Posterior cingulate gyrus (tissue), 11 donors: Measurements from ENCODE around the gene DNAH8.

Experiments used
- DNase-seq, 10 donors: peaks; one replicate each; pipeline versions ENCODE4 v3.0.0 to v3.0.0-alpha.2; 2020 to 2021; ENCODE audit warnings: mixed read lengths in 3 of 10
- intact Hi-C: fragments of 100-400 bp; cut with DNase I; formaldehyde crosslinking; loops from one replicate; pipeline ENCODE4 v1.15.1; 2023

The DNAH8 gene

GRCh38 chr6:38815250-38815649 lies 100.1 kb downstream of the DNAH8 start:
- intact Hi-C loops, result no loop called here
- no peak for DNase-seq

- intact Hi-C loops, result no loop called here
Measured at GRCh38 chr6:38818691-38819090, 103.6 kb downstream of the DNAH8 start.

GRCh38 chr6:38822963-38823362 lies 107.9 kb downstream of the DNAH8 start:
- intact Hi-C loops, result no loop called here
- DNase-seq, result no peak

More at GRCh38 chr6:38818691-38819090, 103.6 kb downstream of the DNAH8 start:
- no peak for DNase-seq

- intact Hi-C loops, result no loop called here
- no peak for DNase-seq
Measured at GRCh38 chr6:38824243-38824894, 109.3 kb downstream of the DNAH8 start.

GRCh38 chr6:38827024-38827423 lies 111.9 kb downstream of the DNAH8 start:
- no peak for DNase-seq
- intact Hi-C loops, result no loop called here

GRCh38 chr6:38831865-38832264 lies 116.8 kb downstream of the DNAH8 start:
- no peak for DNase-seq
- intact Hi-C loops, result no loop called here

GRCh38 chr6:38833320-38833719 lies 118.2 kb downstream of the DNAH8 start:
- intact Hi-C loops, result no loop called here

GRCh38 chr6:38836585-38836984 lies 121.5 kb downstream of the DNAH8 start:
- no peak for DNase-seq

More at GRCh38 chr6:38833320-38833719, 118.2 kb downstream of the DNAH8 start:
- DNase-seq, result no peak

GRCh38 chr6:38837101-38837500 lies 122.0 kb downstream of the DNAH8 start:
- no peak for DNase-seq
- intact Hi-C loops, result no loop called here

More at GRCh38 chr6:38836585-38836984, 121.5 kb downstream of the DNAH8 start:
- intact Hi-C loops, result no loop called here

GRCh38 chr6:38843798-38844197 lies 128.7 kb downstream of the DNAH8 start:
- no peak for DNase-seq
- intact Hi-C loops, result no loop called here

- intact Hi-C loops, result no loop called here
- DNase-seq, result no peak
Measured at GRCh38 chr6:38845931-38846330, 130.8 kb downstream of the DNAH8 start.

GRCh38 chr6:38846361-38846760 lies 131.2 kb downstream of the DNAH8 start:
- DNase-seq, result no peak
- intact Hi-C loops, result no loop called here

GRCh38 chr6:38846844-38847243 lies 131.7 kb downstream of the DNAH8 start:
- intact Hi-C loops, result no loop called here
- no peak for DNase-seq

- intact Hi-C loops, result no loop called here
- no peak for DNase-seq
Measured at GRCh38 chr6:38847497-38847896, 132.4 kb downstream of the DNAH8 start.

- no peak for DNase-seq
- intact Hi-C loops, result no loop called here
Measured at GRCh38 chr6:38848760-38849159, 133.6 kb downstream of the DNAH8 start.

- no peak for DNase-seq
- intact Hi-C loops, result no loop called here
Measured at GRCh38 chr6:38852215-38852614, 137.1 kb downstream of the DNAH8 start.

- intact Hi-C loops, result no loop called here
- DNase-seq, result no peak
Measured at GRCh38 chr6:38853236-38853635, 138.1 kb downstream of the DNAH8 start.

- DNase-seq, result no peak
- intact Hi-C loops, result no loop called here
Measured at GRCh38 chr6:38856492-38856891, 141.4 kb downstream of the DNAH8 start.

- intact Hi-C loops, result no loop called here
- DNase-seq, result no peak
Measured at GRCh38 chr6:38857815-38858214, 142.7 kb downstream of the DNAH8 start.

- no peak for DNase-seq
- intact Hi-C loops, result no loop called here
Measured at GRCh38 chr6:38860041-38860440, 144.9 kb downstream of the DNAH8 start.

GRCh38 chr6:38861926-38862401 lies 146.9 kb downstream of the DNAH8 start:
- intact Hi-C loops, result no loop called here
- DNase-seq, result no peak

GRCh38 chr6:38865521-38866174 lies 150.5 kb downstream of the DNAH8 start:
- no peak for DNase-seq

More at GRCh38 chr6:38865521-38866174, 150.5 kb downstream of the DNAH8 start:
- intact Hi-C loops, result no loop called here
